ENCODE measurements around the gene AGBL4.

The AGBL4 gene

GRCh38 chr1:48695161-48695560 lies 1328.6 kb downstream of the AGBL4 start:
- DNase-seq = no peak

- no peak for DNase-seq
Measured at GRCh38 chr1:48693674-48694320, 1330.0 kb downstream of the AGBL4 start.

- DNase-seq = no peak
Measured at GRCh38 chr1:48693180-48693579, 1330.6 kb downstream of the AGBL4 start.

GRCh38 chr1:48692235-48692634 lies 1331.5 kb downstream of the AGBL4 start:
- DNase-seq = no peak

GRCh38 chr1:48691429-48692001 lies 1332.2 kb downstream of the AGBL4 start:
- no peak for DNase-seq

- DNase-seq = no peak
Measured at GRCh38 chr1:48688102-48688760, 1335.5 kb downstream of the AGBL4 start.

- no peak for DNase-seq
Measured at GRCh38 chr1:48687282-48688045, 1336.3 kb downstream of the AGBL4 start.

- no peak for DNase-seq
Measured at GRCh38 chr1:48686159-48686558, 1337.6 kb downstream of the AGBL4 start.

- no peak for DNase-seq
Measured at GRCh38 chr1:48684381-48684780, 1339.4 kb downstream of the AGBL4 start.

GRCh38 chr1:48683839-48684238 lies 1339.9 kb downstream of the AGBL4 start:
- DNase-seq = no peak

- no peak for DNase-seq
Measured at GRCh38 chr1:48681476-48682305, 1342.1 kb downstream of the AGBL4 start.

GRCh38 chr1:48680411-48681035 lies 1343.2 kb downstream of the AGBL4 start:
- no peak for DNase-seq

GRCh38 chr1:48679859-48680258 lies 1343.9 kb downstream of the AGBL4 start:
- no peak for DNase-seq

GRCh38 chr1:48678710-48679505 lies 1344.8 kb downstream of the AGBL4 start:
- no peak for DNase-seq

- peak; percentile 39 for DNase-seq
Measured at GRCh38 chr1:48677306-48678287, 1346.2 kb downstream of the AGBL4 start.

GRCh38 chr1:48676822-48677221 lies 1346.9 kb downstream of the AGBL4 start:
- DNase-seq = no peak

- DNase-seq = no peak
Measured at GRCh38 chr1:48676376-48676775, 1347.4 kb downstream of the AGBL4 start.

- no peak for DNase-seq
Measured at GRCh38 chr1:48675251-48675650, 1348.5 kb downstream of the AGBL4 start.

GRCh38 chr1:48674641-48675040 lies 1349.1 kb downstream of the AGBL4 start:
- peak; percentile 68 for DNase-seq

Measured in NK-92 treated with Interleukin-12 subunit alpha and Interleukin-12 subunit beta, amount 100 ng/mL, for 24 hours (cell line).